GM19193 (cell line): ENCODE measurements around the gene PLD4.
A peak's percentile ranks its signal among the peaks of the same experiment; 100 is the strongest.

Source experiments
- POLR2A ChIP-seq: IDR thresholded peaks from 4 replicates; pipeline ENCODE4 v1.6.1; 2011; ENCODE audit not compliant: insufficient read depth, insufficient read length; ENCODE audit errors: extremely low read depth

Gene PLD4

DNA sequence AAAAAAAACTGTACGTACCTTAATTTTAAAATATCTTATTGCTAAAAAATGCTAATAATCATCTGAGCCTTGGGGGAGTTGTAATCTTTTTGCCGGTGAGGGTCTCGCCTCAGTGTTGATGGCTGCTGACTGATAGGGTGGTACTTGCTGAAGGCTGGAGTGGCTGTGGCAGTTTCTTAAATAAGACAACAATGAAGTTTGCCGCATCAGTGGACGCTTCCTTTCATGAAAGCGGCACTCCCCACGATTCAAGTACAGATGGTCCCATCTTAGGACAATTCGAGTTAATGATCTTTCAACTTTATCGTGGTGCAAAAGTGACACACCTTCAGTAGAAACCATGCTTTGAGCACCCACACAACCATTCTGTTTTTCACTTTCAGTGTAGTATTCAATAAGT, 7.6 kb upstream of the PLD4 start:
- no peak for TF ChIP-seq POLR2A

- TF ChIP-seq POLR2A: no peak
Observed at GRCh38 chr14:104917993-104918392, 6.7 kb upstream of the PLD4 start.

- no peak for TF ChIP-seq POLR2A
Observed at GRCh38 chr14:104919993-104920315, 4.7 kb upstream of the PLD4 start.

GRCh38 chr14:104923640-104924420, 849 bp upstream of the PLD4 start:
- TF ChIP-seq POLR2A: no peak

DNA sequence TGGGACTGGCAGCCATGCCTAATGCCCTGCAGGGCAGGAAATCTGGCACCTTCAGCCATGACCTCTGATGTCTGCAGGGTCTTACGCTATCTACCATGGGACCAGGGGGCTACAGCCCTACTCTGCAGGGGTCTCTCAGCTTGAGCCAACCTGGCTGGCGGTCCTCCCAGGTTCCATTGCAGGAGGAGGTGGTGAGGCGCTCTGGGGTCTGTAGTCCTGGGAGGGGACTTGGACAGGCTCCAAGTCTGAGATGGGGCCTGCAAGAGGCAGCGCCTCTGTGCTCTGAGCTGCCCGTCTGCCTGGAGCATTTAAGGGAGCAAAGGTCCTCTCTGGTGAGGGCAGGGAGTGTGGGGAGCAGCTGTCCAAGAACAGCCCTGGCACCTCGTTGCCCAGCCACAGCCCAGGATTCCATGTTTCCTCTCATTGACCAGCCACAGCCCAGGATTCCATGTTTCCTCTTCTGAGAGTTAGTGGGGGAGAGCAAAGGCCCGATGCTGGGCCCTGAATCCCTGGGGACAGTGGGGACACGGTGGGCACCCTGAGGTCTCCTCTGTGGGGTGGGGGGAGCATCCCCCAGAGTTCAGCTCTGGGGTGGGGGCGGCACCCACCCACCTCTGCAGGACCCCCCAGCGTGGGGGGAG, 655 bp downstream of the PLD4 start:
- TF ChIP-seq POLR2A: peak; percentile 9

GRCh38 chr14:104925855-104926609, 1.4 kb downstream of the PLD4 start:
- peak; percentile 38 for TF ChIP-seq POLR2A

DNA sequence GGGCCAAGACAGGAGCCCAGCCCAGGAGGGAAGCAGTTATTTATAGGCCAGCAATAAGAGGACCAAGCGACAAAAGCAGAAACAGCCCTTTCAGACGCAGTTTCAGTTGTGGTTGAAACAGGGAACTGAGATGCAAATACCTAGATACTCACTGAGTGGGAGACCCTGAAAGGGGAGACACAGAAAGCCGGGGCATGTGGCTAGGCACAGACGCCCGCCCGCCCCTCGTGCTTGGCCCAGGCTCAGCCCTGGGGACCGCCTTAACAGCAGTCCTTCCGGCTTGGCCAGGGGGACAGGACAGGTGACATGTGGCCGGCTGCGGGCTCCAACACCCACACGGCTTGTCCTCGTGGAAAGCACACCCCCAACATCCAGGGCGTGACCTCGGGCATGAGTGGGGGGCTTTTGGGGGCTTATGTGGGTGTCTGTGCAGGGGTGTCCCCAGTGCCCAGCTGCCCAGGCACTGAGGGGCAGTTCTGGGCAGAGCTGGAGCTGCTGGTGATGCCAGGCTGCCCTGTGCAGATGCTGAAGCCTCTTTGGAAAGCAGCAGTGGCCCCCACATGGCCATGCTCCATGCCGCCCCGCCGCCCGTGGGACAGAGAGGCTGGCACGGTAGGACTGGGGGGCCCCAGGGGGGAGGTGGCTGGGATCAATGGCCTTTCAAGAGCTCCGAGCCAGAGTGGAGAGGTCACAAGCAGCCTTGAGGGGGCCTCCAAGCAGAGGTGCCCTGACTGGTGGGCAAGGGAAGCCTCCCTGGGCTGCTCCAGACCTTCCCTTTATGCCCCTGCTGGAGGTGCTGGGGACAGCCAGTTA, 2.1 kb downstream of the PLD4 start:
- TF ChIP-seq POLR2A: no peak

DNA sequence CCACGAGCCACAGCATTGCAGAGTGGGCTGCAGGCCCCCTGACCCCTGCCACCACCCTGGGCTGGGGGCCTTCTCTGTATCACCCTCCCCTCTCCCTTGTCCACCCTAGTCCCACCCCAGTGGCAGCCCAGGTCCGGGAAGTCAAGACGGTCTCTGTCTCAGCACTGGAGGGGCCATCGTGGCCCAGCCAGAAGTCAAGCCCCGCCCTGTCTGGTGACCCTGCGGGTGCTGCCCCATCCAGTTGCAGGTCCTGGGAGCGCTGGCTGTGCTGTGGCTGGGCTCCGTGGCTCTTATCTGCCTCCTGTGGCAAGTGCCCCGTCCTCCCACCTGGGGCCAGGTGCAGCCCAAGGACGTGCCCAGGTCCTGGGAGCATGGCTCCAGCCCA, 2.7 kb downstream of the PLD4 start:
- no peak for TF ChIP-seq POLR2A

DNA sequence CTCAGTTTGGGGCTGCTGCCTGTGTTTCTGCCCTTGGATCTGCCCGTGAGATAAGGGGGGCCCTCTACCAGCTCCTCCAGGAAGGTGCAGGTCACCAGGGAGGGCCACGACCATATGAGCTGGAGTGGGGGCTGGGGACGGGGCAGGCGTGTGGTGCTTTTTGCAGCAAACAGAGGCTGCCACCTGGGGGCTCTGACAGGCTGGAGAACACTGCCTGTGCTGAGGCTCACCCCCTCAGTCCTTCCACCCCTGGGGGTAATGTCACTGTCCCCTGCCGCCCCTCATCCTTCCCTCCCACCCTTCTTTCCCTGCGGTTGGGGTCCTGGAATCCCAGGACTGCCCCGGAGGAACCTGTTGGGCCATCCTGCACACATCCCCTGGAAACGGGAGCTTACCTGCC, 3.2 kb downstream of the PLD4 start:
- TF ChIP-seq POLR2A: no peak

GRCh38 chr14:104928391-104929133, 3.9 kb downstream of the PLD4 start:
- TF ChIP-seq POLR2A: no peak

GRCh38 chr14:104929268-104930230, 4.9 kb downstream of the PLD4 start:
- no peak for TF ChIP-seq POLR2A

- no peak for TF ChIP-seq POLR2A
Observed at GRCh38 chr14:104930526-104931303, 6.0 kb downstream of the PLD4 start.

GRCh38 chr14:104931304-104931770, 6.7 kb downstream of the PLD4 start:
- TF ChIP-seq POLR2A: no peak
